ENCODE data around the gene CTAGE8. TPM values are rescaled to one million over a fixed set of nuclear protein-coding genes. Genes with fewer than 3 reads are reported as not detected.
A peak's percentile ranks its signal among the peaks of the same experiment; 100 is the strongest.
"Not testable (repeated sequence)": the region's sequence is repeated elsewhere in the genome, so short reads cannot be mapped to it uniquely, and the experiment has no call there.

CTAGE8 gene
- total RNA-seq, 2 experiments from 2014 or later = 0.17 to 0.30 TPM

GRCh38 chr7:144282490-144282889 lies 13.4 kb upstream of the CTAGE8 start:
- H3K27me3 Mint-ChIP-seq; H3K36me3 Mint-ChIP-seq (ENCODE audit: low read depth); POLR2A ChIA-PET; DNase-seq; H3K36me3 ChIP-seq (ENCODE audit: insufficient read depth, low read length); H3K9me3 Mint-ChIP-seq; H3K27me3 ChIP-seq (ENCODE audit: control insufficient read depth in 1 of 2, insufficient read depth in 2 of 2, low read length in 2 of 2); H3K27ac ChIP-seq (ENCODE audit: low read depth in 1 of 2, low read length in 2 of 2); ATAC-seq (ENCODE audit: poor library complexity); H3K4me3 Mint-ChIP-seq; H3K4me3 ChIP-seq (ENCODE audit: low read length); CTCF ChIA-PET; H3K4me1 Mint-ChIP-seq (ENCODE audit: low read depth); H3K27ac Mint-ChIP-seq; H3K4me1 ChIP-seq (ENCODE audit: insufficient read depth, low read length); H3K9me3 ChIP-seq (ENCODE audit: control insufficient read depth in 1 of 2, insufficient read depth in 1 of 2, low read length in 2 of 2); intact Hi-C loops (cut with DNase I, micrococcal nuclease): not testable (repeated sequence)

GRCh38 chr7:144281981-144282380 lies 12.9 kb upstream of the CTAGE8 start:
- POLR2A ChIA-PET; H3K36me3 ChIP-seq (ENCODE audit: insufficient read depth, low read length); H3K4me3 ChIP-seq (ENCODE audit: low read length); H3K27ac ChIP-seq (ENCODE audit: low read depth in 1 of 2, low read length in 2 of 2); H3K4me1 Mint-ChIP-seq (ENCODE audit: low read depth); H3K36me3 Mint-ChIP-seq (ENCODE audit: low read depth); H3K4me1 ChIP-seq (ENCODE audit: insufficient read depth, low read length); intact Hi-C loops (cut with DNase I, micrococcal nuclease); H3K27me3 Mint-ChIP-seq; H3K27ac Mint-ChIP-seq; CTCF ChIA-PET; H3K27me3 ChIP-seq (ENCODE audit: control insufficient read depth in 1 of 2, insufficient read depth in 2 of 2, low read length in 2 of 2); H3K9me3 ChIP-seq (ENCODE audit: control insufficient read depth in 1 of 2, insufficient read depth in 1 of 2, low read length in 2 of 2); H3K4me3 Mint-ChIP-seq; ATAC-seq (ENCODE audit: poor library complexity); DNase-seq; H3K9me3 Mint-ChIP-seq: not testable (repeated sequence)

GRCh38 chr7:144280010-144280409 lies 10.9 kb upstream of the CTAGE8 start:
- H3K27ac Mint-ChIP-seq; CTCF ChIA-PET; H3K9me3 Mint-ChIP-seq; H3K9me3 ChIP-seq (ENCODE audit: control insufficient read depth in 1 of 2, insufficient read depth in 1 of 2, low read length in 2 of 2); H3K4me3 ChIP-seq (ENCODE audit: low read length); H3K36me3 ChIP-seq (ENCODE audit: insufficient read depth, low read length); H3K27me3 ChIP-seq (ENCODE audit: control insufficient read depth in 1 of 2, insufficient read depth in 2 of 2, low read length in 2 of 2); H3K27ac ChIP-seq (ENCODE audit: low read depth in 1 of 2, low read length in 2 of 2); H3K4me1 Mint-ChIP-seq (ENCODE audit: low read depth); H3K27me3 Mint-ChIP-seq; H3K36me3 Mint-ChIP-seq (ENCODE audit: low read depth); POLR2A ChIA-PET; intact Hi-C loops (cut with DNase I, micrococcal nuclease); H3K4me3 Mint-ChIP-seq; DNase-seq; H3K4me1 ChIP-seq (ENCODE audit: insufficient read depth, low read length): not testable (repeated sequence)
- peak; percentile 29 for ATAC-seq (ENCODE audit: poor library complexity)

- H3K4me1 Mint-ChIP-seq (ENCODE audit: low read depth); H3K36me3 ChIP-seq (ENCODE audit: insufficient read depth, low read length); H3K27ac ChIP-seq (ENCODE audit: low read depth in 1 of 2, low read length in 2 of 2); H3K4me1 ChIP-seq (ENCODE audit: insufficient read depth, low read length); POLR2A ChIA-PET; CTCF ChIA-PET; ATAC-seq (ENCODE audit: poor library complexity); H3K4me3 ChIP-seq (ENCODE audit: low read length); DNase-seq; H3K36me3 Mint-ChIP-seq (ENCODE audit: low read depth); H3K9me3 Mint-ChIP-seq; H3K27ac Mint-ChIP-seq; H3K27me3 ChIP-seq (ENCODE audit: control insufficient read depth in 1 of 2, insufficient read depth in 2 of 2, low read length in 2 of 2); H3K4me3 Mint-ChIP-seq; H3K9me3 ChIP-seq (ENCODE audit: control insufficient read depth in 1 of 2, insufficient read depth in 1 of 2, low read length in 2 of 2); H3K27me3 Mint-ChIP-seq; intact Hi-C loops (cut with DNase I, micrococcal nuclease): not testable (repeated sequence)
Measured at GRCh38 chr7:144275281-144275680, 6.2 kb upstream of the CTAGE8 start.

GRCh38 chr7:144264692-144265091 lies 4.4 kb downstream of the CTAGE8 start, which contains the start of gene OR2A7:
Gene OR2A7 (minus strand): TSS chr7:144264792. CDS start chr7:144259628, 5,164 bp downstream.
- H3K27ac Mint-ChIP-seq; H3K4me3 Mint-ChIP-seq; H3K9me3 Mint-ChIP-seq; CTCF ChIA-PET; H3K9me3 ChIP-seq (ENCODE audit: control insufficient read depth in 1 of 2, insufficient read depth in 1 of 2, low read length in 2 of 2); H3K36me3 ChIP-seq (ENCODE audit: insufficient read depth, low read length); H3K27ac ChIP-seq (ENCODE audit: low read depth in 1 of 2, low read length in 2 of 2); H3K4me1 Mint-ChIP-seq (ENCODE audit: low read depth); DNase-seq; H3K36me3 Mint-ChIP-seq (ENCODE audit: low read depth); H3K4me1 ChIP-seq (ENCODE audit: insufficient read depth, low read length); H3K27me3 ChIP-seq (ENCODE audit: control insufficient read depth in 1 of 2, insufficient read depth in 2 of 2, low read length in 2 of 2); H3K4me3 ChIP-seq (ENCODE audit: low read length); H3K27me3 Mint-ChIP-seq; ATAC-seq (ENCODE audit: poor library complexity); intact Hi-C loops (cut with DNase I, micrococcal nuclease); POLR2A ChIA-PET: not testable (repeated sequence)

GRCh38 chr7:144262128-144262527 lies 7.0 kb downstream of the CTAGE8 start:
- H3K27me3 ChIP-seq (ENCODE audit: control insufficient read depth in 1 of 2, insufficient read depth in 2 of 2, low read length in 2 of 2); POLR2A ChIA-PET; ATAC-seq (ENCODE audit: poor library complexity); H3K4me3 ChIP-seq (ENCODE audit: low read length); H3K27ac Mint-ChIP-seq; H3K4me1 ChIP-seq (ENCODE audit: insufficient read depth, low read length); H3K36me3 ChIP-seq (ENCODE audit: insufficient read depth, low read length); H3K4me1 Mint-ChIP-seq (ENCODE audit: low read depth); H3K27me3 Mint-ChIP-seq; H3K36me3 Mint-ChIP-seq (ENCODE audit: low read depth); H3K4me3 Mint-ChIP-seq; CTCF ChIA-PET; H3K9me3 ChIP-seq (ENCODE audit: control insufficient read depth in 1 of 2, insufficient read depth in 1 of 2, low read length in 2 of 2); DNase-seq; H3K27ac ChIP-seq (ENCODE audit: low read depth in 1 of 2, low read length in 2 of 2); intact Hi-C loops (cut with DNase I, micrococcal nuclease); H3K9me3 Mint-ChIP-seq: not testable (repeated sequence)

- not testable (repeated sequence) for H3K4me1 Mint-ChIP-seq (ENCODE audit: low read depth)
Measured at GRCh38 chr7:144259067-144259466, 10.0 kb downstream of the CTAGE8 start.

More at GRCh38 chr7:144259067-144259466, 10.0 kb downstream of the CTAGE8 start:
- ATAC-seq (ENCODE audit: poor library complexity); H3K9me3 Mint-ChIP-seq; H3K27me3 Mint-ChIP-seq; intact Hi-C loops (cut with DNase I, micrococcal nuclease); H3K27me3 ChIP-seq (ENCODE audit: control insufficient read depth in 1 of 2, insufficient read depth in 2 of 2, low read length in 2 of 2); H3K36me3 ChIP-seq (ENCODE audit: insufficient read depth, low read length); H3K4me3 Mint-ChIP-seq; H3K4me3 ChIP-seq (ENCODE audit: low read length); CTCF ChIA-PET; H3K4me1 ChIP-seq (ENCODE audit: insufficient read depth, low read length); H3K9me3 ChIP-seq (ENCODE audit: control insufficient read depth in 1 of 2, insufficient read depth in 1 of 2, low read length in 2 of 2); H3K36me3 Mint-ChIP-seq (ENCODE audit: low read depth); H3K27ac Mint-ChIP-seq; POLR2A ChIA-PET; H3K27ac ChIP-seq (ENCODE audit: low read depth in 1 of 2, low read length in 2 of 2); DNase-seq: not testable (repeated sequence)

Data from CD4-positive, alpha-beta T cell (primary cell).